Left lung (tissue), 10 donors: ENCODE measurements around the gene FAM24B. TPM values are rescaled to one million over a fixed set of nuclear protein-coding genes. Genes with fewer than 3 reads are reported as not detected.

Experiments
- ATAC-seq: fragments of 200-7000 bp; cut with Tn5 transposase; one replicate; pipeline ENCODE4 v1.9.1; 2020; ENCODE audit warnings: moderate library complexity
- DNase-seq, 4 donors: peaks; one replicate each; pipeline ENCODE4 v3.0.0-alpha.2; 2013 to 2020
- H3K27ac ChIP-seq, 2 donors: fragments of 200-600 bp; sonication (generic) in 1 of 2; one replicate each; pipeline versions ENCODE4 v1.5.0 to v1.8.0; 2020 to 2021
- H3K27me3 ChIP-seq, 2 donors: fragments of 200-600 bp; sonication (generic) in 1 of 2; one replicate each; pipeline versions ENCODE4 v1.5.0 to v1.8.0; 2020 to 2021
- H3K36me3 ChIP-seq, 2 donors: fragments of 200-600 bp; sonication (generic) in 1 of 2; one replicate each; pipeline versions ENCODE4 v1.5.0 to v1.8.0; 2020 to 2021
- H3K4me1 ChIP-seq, 2 donors: fragments of 200-600 bp; one replicate each; pipeline ENCODE4 v1.8.0; 2021
- H3K4me3 ChIP-seq, 2 donors: fragments of 200-600 bp; sonication (generic) in 1 of 2; one replicate each; pipeline versions ENCODE4 v1.5.0 to v1.8.0; 2020 to 2021; ENCODE audit warnings: mild to moderate bottlenecking in 1 of 2
- H3K9me3 ChIP-seq, 2 donors: fragments of 200-600 bp; sonication (generic) in 1 of 2; one replicate each; pipeline versions ENCODE4 v1.5.0 to v1.8.0; 2020 to 2021
- intact Hi-C, 2 donors: fragments of 100-400 bp; cut with DNase I; formaldehyde crosslinking; loops; one replicate each; pipeline versions ENCODE4 v1.11.2 to v1.14.2; 2022
- polyA plus RNA-seq, 6 donors: library from polyadenylated mRNA; unstranded; fragments of 120-200 nt; gene quantifications; one replicate each; pipeline ENCODE4 v1.2.1, GENCODE V29; 2013; ENCODE audit not compliant: insufficient read length in 6 of 6
- total RNA-seq, 2 donors: library from RNA; stranded (reverse); fragmentation: NEBNext Ultra II Directional; extraction: Animal tissue kit (Norgen Biotek cat#: 25700); gene quantifications; one replicate each; pipeline ENCODE4 v1.2.1, GENCODE V29; 2021
- TF ChIP-seq, protein P1 (sequence below), 2 donors: fragments of 200-600 bp; sonication (generic) in 1 of 2; IDR thresholded peaks; one replicate each; pipeline versions ENCODE4 v1.5.0 to v1.8.0; 2021; ENCODE audit warnings: antibody characterized with exemption in 2 of 2
- donor health status: DM: no; HTN: yes; CAD: no.
- donor health status: DM: no; HTN: no; CAD: no.

Gene FAM24B
- total and polyA plus RNA-seq, 8 donors: 3.0 to 10.1 (median 7.6) TPM

DNA sequence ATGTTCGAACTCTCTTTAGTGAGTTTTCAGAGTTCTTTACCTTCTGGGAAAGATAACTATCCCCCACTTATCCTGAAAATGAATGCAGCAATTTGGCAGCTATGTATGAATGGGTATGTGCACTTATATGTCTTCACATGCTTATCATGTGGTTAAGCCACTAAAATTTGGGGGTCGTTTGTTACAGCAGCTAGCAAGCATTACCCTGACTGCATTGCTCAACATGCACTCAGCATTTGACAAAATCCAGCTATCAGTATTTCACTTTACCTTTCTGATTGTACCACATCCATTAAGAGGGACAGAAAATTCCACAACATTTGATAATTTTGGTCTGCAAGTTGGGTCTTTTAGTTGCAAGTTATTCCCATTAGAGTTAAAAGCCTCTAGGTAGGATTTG is 43.5 kb downstream of the FAM24B start:
- TF ChIP-seq, protein P1, sequence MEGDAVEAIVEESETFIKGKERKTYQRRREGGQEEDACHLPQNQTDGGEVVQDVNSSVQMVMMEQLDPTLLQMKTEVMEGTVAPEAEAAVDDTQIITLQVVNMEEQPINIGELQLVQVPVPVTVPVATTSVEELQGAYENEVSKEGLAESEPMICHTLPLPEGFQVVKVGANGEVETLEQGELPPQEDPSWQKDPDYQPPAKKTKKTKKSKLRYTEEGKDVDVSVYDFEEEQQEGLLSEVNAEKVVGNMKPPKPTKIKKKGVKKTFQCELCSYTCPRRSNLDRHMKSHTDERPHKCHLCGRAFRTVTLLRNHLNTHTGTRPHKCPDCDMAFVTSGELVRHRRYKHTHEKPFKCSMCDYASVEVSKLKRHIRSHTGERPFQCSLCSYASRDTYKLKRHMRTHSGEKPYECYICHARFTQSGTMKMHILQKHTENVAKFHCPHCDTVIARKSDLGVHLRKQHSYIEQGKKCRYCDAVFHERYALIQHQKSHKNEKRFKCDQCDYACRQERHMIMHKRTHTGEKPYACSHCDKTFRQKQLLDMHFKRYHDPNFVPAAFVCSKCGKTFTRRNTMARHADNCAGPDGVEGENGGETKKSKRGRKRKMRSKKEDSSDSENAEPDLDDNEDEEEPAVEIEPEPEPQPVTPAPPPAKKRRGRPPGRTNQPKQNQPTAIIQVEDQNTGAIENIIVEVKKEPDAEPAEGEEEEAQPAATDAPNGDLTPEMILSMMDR (IDR thresholded peaks at IDR 0.05): no peak
- no peaks in the 10 kb centered on the region for H3K27me3 ChIP-seq
- peaks cover 0 to 25% of the 10 kb centered on the region in 2 donors for H3K36me3 ChIP-seq
- no peak overlapping the region for H3K4me3 ChIP-seq
- intact Hi-C loops: no loop called here
- H3K4me1 ChIP-seq: no peaks in the 10 kb centered on the region
- DNase-seq (no peak), ATAC-seq (no peak)
- no peaks in the 10 kb centered on the region for H3K9me3 ChIP-seq
- H3K27ac ChIP-seq: no peak overlapping the region

DNA sequence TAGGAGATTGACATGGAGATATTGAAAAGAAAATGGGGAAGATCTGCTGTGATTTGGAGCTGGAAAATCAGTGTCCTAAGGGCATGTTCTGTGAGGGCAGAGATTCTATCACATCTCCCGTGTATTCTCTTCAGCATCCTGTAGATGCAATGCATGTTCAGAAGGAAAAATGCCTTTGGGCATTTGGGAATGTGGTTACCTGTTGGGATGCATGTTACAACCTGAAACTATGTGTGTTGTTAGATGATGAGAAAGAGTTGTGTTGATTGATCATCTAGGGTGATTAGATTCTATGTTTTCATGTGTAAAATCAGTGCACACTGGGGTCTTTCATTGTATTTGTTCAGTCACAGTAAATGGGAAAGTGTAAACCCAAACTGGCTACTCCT is 48.4 kb downstream of the FAM24B start:
- Histone ChIP-seq H3K4me1 (no peaks in the 10 kb centered on the region), H3K4me3 (no peak overlapping the region)
- intact Hi-C loops: no loop called here

DNA sequence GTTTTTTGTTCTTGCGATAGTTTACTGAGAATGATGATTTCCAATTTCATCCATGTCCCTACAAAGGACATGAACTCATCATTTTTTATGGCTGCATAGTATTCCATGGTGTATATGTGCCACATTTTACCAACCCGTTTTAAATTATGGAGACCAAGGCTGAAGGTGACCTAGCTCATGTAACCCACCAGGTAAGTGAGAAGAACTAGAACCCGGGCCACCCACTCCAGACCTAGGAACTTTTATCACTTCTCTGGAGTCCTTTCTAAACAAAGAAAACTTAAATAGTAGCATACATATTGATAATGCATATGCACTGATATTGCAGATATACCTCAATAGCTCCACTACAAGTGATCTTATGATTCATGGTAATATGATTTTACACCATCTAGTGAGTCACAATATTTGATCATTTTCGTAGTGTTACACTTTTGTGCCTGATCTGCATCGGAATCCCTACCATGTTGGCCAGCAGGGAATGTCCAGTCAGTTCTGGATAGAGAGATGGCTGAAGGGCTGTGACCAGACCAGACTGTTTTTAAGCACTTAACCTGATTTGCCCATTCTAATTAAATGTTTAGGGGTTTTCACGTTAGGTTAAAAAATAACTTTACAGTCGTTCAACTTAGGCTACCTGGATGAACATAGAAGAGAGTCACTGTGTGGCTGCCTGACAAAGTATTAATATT is 49.0 kb downstream of the FAM24B start:
- no peak overlapping the region for H3K4me3 ChIP-seq
- intact Hi-C loops: no loop called here
- DNase-seq (no peak), ATAC-seq (no peak)
- TF ChIP-seq, protein P1 (IDR thresholded peaks at IDR 0.05): no peak
- no peaks in the 10 kb centered on the region for H3K9me3 ChIP-seq
- H3K27me3 ChIP-seq: peaks cover 0 to 5% of the 10 kb centered on the region in 2 donors
- no peaks in the 10 kb centered on the region for H3K4me1 ChIP-seq
- H3K27ac ChIP-seq: no peak overlapping the region
- H3K36me3 ChIP-seq: peaks cover 0 to 15% of the 10 kb centered on the region in 2 donors

More for the DNA sequence above, 48.4 kb downstream of the FAM24B start:
- Histone ChIP-seq H3K27ac (no peak overlapping the region), H3K9me3 (no peaks in the 10 kb centered on the region), H3K36me3 (peaks cover 0 to 17% of the 10 kb centered on the region in 2 donors), H3K27me3 (peaks cover 0 to 5% of the 10 kb centered on the region in 2 donors)
- no peak for ATAC-seq
- DNase-seq: no peak
- TF ChIP-seq, protein P1 (IDR thresholded peaks at IDR 0.05): no peak

DNA sequence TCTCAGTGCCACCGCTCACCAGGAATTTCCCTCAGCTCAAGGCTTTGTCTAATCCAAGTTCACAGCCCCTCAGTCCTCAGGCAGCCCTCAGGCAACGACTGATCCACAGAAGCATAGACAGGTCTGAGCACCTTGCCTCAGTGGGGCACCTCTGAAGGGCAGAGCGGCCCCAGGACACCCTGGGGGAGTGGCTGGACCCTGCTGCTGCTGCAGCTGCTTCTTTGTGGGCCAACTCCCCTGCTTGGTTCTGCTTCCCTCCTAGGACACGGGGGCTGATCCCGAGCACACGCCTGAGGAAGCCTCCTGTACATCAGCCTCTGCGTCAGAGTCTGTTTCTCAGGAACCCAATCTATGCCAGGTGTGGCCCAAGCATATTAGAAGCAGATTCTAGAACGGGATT is 49.9 kb downstream of the FAM24B start:
- Histone ChIP-seq H3K27ac (no peak overlapping the region), H3K4me3 (no peak overlapping the region), H3K36me3 (peaks cover 0 to 15% of the 10 kb centered on the region in 2 donors), H3K9me3 (no peaks in the 10 kb centered on the region), H3K27me3 (peaks cover 0 to 5% of the 10 kb centered on the region in 2 donors), H3K4me1 (no peaks in the 10 kb centered on the region)
- TF ChIP-seq, protein P1 (IDR thresholded peaks at IDR 0.05): no peak
- no peak for ATAC-seq
- intact Hi-C loops: no loop called here
- no peak for DNase-seq

DNA sequence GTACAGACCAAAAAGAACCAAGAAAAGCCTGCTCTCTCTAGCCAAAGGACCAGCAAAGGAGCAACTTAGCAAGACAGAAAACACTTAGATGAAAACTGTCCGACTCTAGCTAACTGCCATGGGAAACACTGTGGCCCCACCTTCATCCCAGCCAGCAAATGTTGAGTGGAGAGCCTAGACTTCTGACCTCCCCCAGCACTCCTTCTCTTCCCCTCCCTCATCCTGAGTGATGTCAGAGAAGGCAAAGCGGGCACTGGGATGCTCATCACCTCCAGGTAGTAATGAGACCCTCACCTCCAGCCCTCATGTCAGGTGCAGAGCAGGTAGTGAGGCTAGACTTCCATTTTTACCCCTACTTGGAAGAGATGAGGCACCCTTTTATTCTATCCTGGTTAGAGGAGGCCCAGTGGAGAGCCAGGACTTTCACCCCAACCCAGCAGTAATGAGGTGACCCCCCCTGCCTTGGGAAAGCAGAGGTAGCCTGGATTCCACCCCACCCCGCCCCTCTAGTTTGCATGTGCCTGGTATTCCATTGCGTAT is 50.6 kb downstream of the FAM24B start:
- intact Hi-C loops: no loop called here
- Histone ChIP-seq H3K36me3 (peaks cover 0 to 13% of the 10 kb centered on the region in 2 donors), H3K4me1 (no peaks in the 10 kb centered on the region), H3K4me3 (no peak overlapping the region), H3K9me3 (no peaks in the 10 kb centered on the region), H3K27me3 (peaks cover 0 to 5% of the 10 kb centered on the region in 2 donors), H3K27ac (no peak overlapping the region)
- TF ChIP-seq, protein P1 (IDR thresholded peaks at IDR 0.05): no peak
- no peak for DNase-seq
- no peak for ATAC-seq
